ENCODE results near the gene STRN4.

STRN4 gene

DNA sequence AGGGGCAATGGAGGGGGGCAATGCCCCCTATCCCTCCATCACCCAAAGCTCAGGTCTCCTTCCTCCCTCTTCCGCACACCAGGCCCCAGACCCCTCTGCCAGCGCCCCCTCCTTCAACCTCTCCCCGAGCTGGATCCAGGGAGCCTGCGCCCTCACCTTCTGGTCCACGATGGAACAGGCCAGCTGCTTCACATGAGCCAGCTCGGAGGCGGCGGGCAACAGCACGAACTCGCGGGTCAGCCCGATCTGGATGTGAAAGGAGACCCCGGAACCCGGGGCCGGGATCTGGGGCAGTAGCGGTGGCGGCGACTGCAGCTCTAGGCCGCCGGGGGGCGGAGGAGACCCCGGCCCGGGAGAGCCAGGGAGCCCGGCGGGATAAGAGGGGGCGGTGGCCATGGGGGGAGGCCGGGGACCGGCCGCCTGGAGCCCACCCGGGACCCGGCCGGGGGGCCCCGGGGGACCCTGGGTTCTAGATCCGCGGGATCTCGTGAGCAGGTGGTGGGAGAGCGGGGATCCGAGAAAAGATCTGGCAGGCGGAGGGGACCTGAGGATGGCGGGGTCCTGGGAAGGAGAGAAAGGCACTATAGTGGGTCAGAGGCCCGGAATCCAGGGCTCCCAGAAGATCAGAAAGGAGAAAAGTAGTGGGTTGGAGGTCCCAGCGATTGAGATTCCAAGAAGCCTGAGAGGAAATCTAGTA is 30.1 kb downstream of the STRN4 start:
- Histone ChIP-seq H3K27me3 (ENCODE audit: low read length) (no peaks in the 10 kb centered on the region), H3K9me2 (replicated peaks; ENCODE audit: insufficient read depth, low read length) (no peaks in the 10 kb centered on the region), H3K36me3 (ENCODE audit: low read length) (no peaks in the 10 kb centered on the region), H3K9ac (ENCODE audit: low read length) (peak overlapping the region; percentile 95), H3K79me2 (ENCODE audit: insufficient read depth, low read length) (peaks cover 21% of the 10 kb centered on the region), H4K20me1 (ENCODE audit: low read depth, low read length) (no peaks in the 10 kb centered on the region), H2AFZ (ENCODE audit: low read depth, low read length, severe bottlenecking) (no peak overlapping the region), H3K4me3 (ENCODE audit: insufficient read depth, low read length, poor library complexity, severe bottlenecking) (peak overlapping the region; percentile 95), H3K4me2 (ENCODE audit: low read depth, low read length, poor library complexity, severe bottlenecking) (peak overlapping the region; percentile 86), H3F3A (ENCODE audit: insufficient read depth) (peaks cover 44% of the 10 kb centered on the region), H3K9me3 (ENCODE audit: insufficient read depth, low read length) (no peaks in the 10 kb centered on the region), H3K27ac (ENCODE audit: low read depth, low read length) (peak overlapping the region; percentile 82)
- TF ChIP-seq, protein P1, sequence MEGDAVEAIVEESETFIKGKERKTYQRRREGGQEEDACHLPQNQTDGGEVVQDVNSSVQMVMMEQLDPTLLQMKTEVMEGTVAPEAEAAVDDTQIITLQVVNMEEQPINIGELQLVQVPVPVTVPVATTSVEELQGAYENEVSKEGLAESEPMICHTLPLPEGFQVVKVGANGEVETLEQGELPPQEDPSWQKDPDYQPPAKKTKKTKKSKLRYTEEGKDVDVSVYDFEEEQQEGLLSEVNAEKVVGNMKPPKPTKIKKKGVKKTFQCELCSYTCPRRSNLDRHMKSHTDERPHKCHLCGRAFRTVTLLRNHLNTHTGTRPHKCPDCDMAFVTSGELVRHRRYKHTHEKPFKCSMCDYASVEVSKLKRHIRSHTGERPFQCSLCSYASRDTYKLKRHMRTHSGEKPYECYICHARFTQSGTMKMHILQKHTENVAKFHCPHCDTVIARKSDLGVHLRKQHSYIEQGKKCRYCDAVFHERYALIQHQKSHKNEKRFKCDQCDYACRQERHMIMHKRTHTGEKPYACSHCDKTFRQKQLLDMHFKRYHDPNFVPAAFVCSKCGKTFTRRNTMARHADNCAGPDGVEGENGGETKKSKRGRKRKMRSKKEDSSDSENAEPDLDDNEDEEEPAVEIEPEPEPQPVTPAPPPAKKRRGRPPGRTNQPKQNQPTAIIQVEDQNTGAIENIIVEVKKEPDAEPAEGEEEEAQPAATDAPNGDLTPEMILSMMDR (IDR thresholded peaks at IDR 0.05; ENCODE audit: insufficient read depth, low read length, poor library complexity, severe bottlenecking), result peak; percentile 14
- no peak for TF ChIP-seq EZH2phosphoT487 (conservative IDR thresholded peaks at IDR 0.05; ENCODE audit: low read length)

DNA sequence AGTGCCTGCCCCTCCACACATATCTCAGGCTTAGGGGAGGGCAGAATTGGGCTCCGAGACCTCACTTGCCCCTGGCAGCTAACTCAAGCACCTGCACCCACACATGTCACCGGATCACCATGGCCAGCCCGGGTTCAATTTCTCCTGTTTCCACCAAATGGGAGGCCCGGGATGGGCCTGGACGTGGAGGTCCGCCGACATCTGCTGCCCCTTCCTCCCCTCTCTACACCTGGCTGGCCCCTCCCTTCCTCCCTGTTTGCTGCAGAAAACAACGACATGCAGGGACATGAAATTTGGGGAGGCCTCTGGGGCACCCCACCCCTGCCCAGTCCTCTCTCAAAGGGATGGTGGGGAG is 30.7 kb downstream of the STRN4 start:
- Histone ChIP-seq H3K27me3 (ENCODE audit: low read length) (no peaks in the 10 kb centered on the region), H3K36me3 (ENCODE audit: low read length) (no peaks in the 10 kb centered on the region), H3K27ac (ENCODE audit: low read depth, low read length) (peak overlapping the region; percentile 82)

DNA sequence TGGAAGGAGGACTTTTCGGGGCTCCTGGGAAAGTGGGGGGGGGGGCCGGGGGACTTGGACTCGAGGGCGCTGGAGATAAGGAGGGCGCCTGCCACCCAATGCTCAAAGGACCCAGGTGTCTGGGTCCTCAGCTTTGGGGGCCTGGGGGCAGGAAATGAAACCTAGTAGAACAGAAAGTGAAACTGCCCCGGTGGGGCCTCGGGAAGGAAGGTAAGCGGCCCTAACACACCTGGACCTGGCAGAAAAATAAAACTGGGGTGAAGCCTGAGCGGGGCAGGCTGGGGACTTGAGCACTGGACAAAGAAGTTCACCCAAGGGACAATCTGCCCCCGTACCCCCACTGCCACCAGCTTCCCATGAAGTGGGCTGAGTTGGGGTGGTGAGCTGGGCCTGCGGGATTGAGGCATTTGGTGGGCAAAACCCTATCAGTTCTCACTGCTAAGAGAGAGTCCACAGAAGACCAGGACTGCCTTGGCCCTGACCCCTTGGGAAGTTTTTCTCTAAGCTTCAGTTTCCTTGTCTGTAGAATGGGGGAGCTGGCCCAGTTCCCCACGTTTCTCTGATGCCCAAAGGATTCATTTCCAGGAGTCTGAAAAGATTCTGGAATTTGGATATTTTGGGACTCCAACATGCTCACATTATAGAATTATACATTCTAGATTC is 31.7 kb downstream of the STRN4 start:
- Histone ChIP-seq H3K27ac (ENCODE audit: low read depth, low read length) (peak overlapping the region; percentile 82), H4K20me1 (ENCODE audit: low read depth, low read length) (no peaks in the 10 kb centered on the region), H3K27me3 (ENCODE audit: low read length) (no peaks in the 10 kb centered on the region), H3K79me2 (ENCODE audit: insufficient read depth, low read length) (peaks cover 21% of the 10 kb centered on the region), H3K4me2 (ENCODE audit: low read depth, low read length, poor library complexity, severe bottlenecking) (peak overlapping the region; percentile 86), H3K9me3 (ENCODE audit: insufficient read depth, low read length) (no peaks in the 10 kb centered on the region), H3K9me2 (replicated peaks; ENCODE audit: insufficient read depth, low read length) (no peaks in the 10 kb centered on the region), H3K4me3 (ENCODE audit: insufficient read depth, low read length, poor library complexity, severe bottlenecking) (peak overlapping the region; percentile 95), H3F3A (ENCODE audit: insufficient read depth) (peaks cover 38% of the 10 kb centered on the region), H3K9ac (ENCODE audit: low read length) (peak overlapping the region; percentile 95), H3K36me3 (ENCODE audit: low read length) (no peaks in the 10 kb centered on the region), H2AFZ (ENCODE audit: low read depth, low read length, severe bottlenecking) (no peak overlapping the region)
- TF ChIP-seq, protein P1 (IDR thresholded peaks at IDR 0.05; ENCODE audit: insufficient read depth, low read length, poor library complexity, severe bottlenecking), result no peak
- no peak for TF ChIP-seq EZH2phosphoT487 (conservative IDR thresholded peaks at IDR 0.05; ENCODE audit: low read length)

More for the DNA sequence above, 30.7 kb downstream of the STRN4 start:
- H3K79me2 ChIP-seq (ENCODE audit: insufficient read depth, low read length), result peaks cover 21% of the 10 kb centered on the region
- H3K4me2 ChIP-seq (ENCODE audit: low read depth, low read length, poor library complexity, severe bottlenecking), result peak overlapping the region; percentile 86
- H3K9ac ChIP-seq (ENCODE audit: low read length), result peak overlapping the region; percentile 95
- peak overlapping the region; percentile 95 for H3K4me3 ChIP-seq (ENCODE audit: insufficient read depth, low read length, poor library complexity, severe bottlenecking)
- no peak overlapping the region for H2AFZ ChIP-seq (ENCODE audit: low read depth, low read length, severe bottlenecking)
- peaks cover 44% of the 10 kb centered on the region for H3F3A ChIP-seq (ENCODE audit: insufficient read depth)
- no peaks in the 10 kb centered on the region for H3K9me3 ChIP-seq (ENCODE audit: insufficient read depth, low read length)
- no peaks in the 10 kb centered on the region for H4K20me1 ChIP-seq (ENCODE audit: low read depth, low read length)
- TF ChIP-seq, protein P1 (IDR thresholded peaks at IDR 0.05; ENCODE audit: insufficient read depth, low read length, poor library complexity, severe bottlenecking), result no peak
- TF ChIP-seq EZH2phosphoT487 (conservative IDR thresholded peaks at IDR 0.05; ENCODE audit: low read length), result no peak
- H3K9me2 ChIP-seq (replicated peaks; ENCODE audit: insufficient read depth, low read length), result no peaks in the 10 kb centered on the region

Data from SU-DHL-6 (cell line).